Panc1 (cell line): Measurements from ENCODE around the gene CNPPD1. TPM values are rescaled to one million over a fixed set of nuclear protein-coding genes. Genes with fewer than 3 reads are reported as not detected.

Source experiments
- ATAC-seq: fragments of 200-7000 bp; cut with Tn5 transposase; 2 replicates; pipeline ENCODE4 v1.9.1; 2020; ENCODE audit warnings: mild to moderate bottlenecking, moderate library complexity
- BruUV-seq: library from RNA; stranded (reverse); fragments of 400-500 nt; replicated peaks from 2 replicates; lab custom pipeline; 2021; lab: Mats Ljungman, UMichigan
- CTCF ChIA-PET: fragments of 300-600 bp; sonication (Branson Sonifier 250); formaldehyde crosslinking; loops from one replicate; lab custom pipeline; 2022; ENCODE audit warnings: antibody characterized with exemption; lab: Charles Lee
- POLR2A ChIA-PET: fragments of 300-600 bp; sonication (Branson Sonifier 250); formaldehyde crosslinking; loops from one replicate; lab custom pipeline; 2022; ENCODE audit warnings: antibody characterized with exemption; lab: Charles Lee
- DNase-seq: peaks from one replicate; pipeline ENCODE4 v3.0.0-alpha.2; 2010; ENCODE audit warnings: low read depth, low spot score
- H3K27ac ChIP-seq: 2 replicates; pipeline ENCODE4 v1.5.1; 2011; ENCODE audit warnings: mild to moderate bottlenecking, low read length, inconsistent platforms
- H3K27me3 ChIP-seq: fragments of 200-500 bp; sonication (Bioruptor generic); 2 replicates; pipeline ENCODE4 v1.6.0; 2014; ENCODE audit warnings: low read length, inconsistent platforms; ENCODE audit not compliant: control insufficient read depth, insufficient read depth
- H3K36me3 ChIP-seq: fragments of 200-500 bp; sonication (Bioruptor generic); 2 replicates; pipeline ENCODE4 v1.5.1; 2014; ENCODE audit warnings: inconsistent platforms, mild to moderate bottlenecking, low read length, moderate library complexity; ENCODE audit not compliant: control insufficient read depth, insufficient read depth
- H3K4me1 ChIP-seq: 2 replicates; pipeline ENCODE4 v1.5.1; 2011; ENCODE audit warnings: inconsistent platforms, mild to moderate bottlenecking, low read length, moderate library complexity; ENCODE audit not compliant: control insufficient read depth, insufficient read depth
- H3K4me3 ChIP-seq, 2 experiments: 2 replicates each; pipeline ENCODE4 v1.5.1; 2011 to 2012; ENCODE audit warnings: low read depth in 2 of 2, low read length in 2 of 2, mild to moderate bottlenecking in 2 of 2, inconsistent platforms in 1 of 2, moderate library complexity in 1 of 2
- H3K9me3 ChIP-seq: fragments of 200-500 bp; sonication (Bioruptor generic); 2 replicates; pipeline ENCODE4 v1.5.1; 2014; ENCODE audit warnings: low read depth, mild to moderate bottlenecking, inconsistent platforms, low read length, moderate library complexity; ENCODE audit not compliant: control insufficient read depth, insufficient read depth
- POLR2AphosphoS5 ChIP-seq: IDR thresholded peaks from 2 replicates; pipeline ENCODE4 v1.6.1; 2012; ENCODE audit warnings: mild to moderate bottlenecking, low read depth, low read length, moderate library complexity
- SIN3A ChIP-seq: IDR thresholded peaks from 2 replicates; pipeline ENCODE4 v1.6.1; 2012; ENCODE audit warnings: low read depth, mild to moderate bottlenecking, low read length, moderate library complexity, borderline replicate concordance; ENCODE audit not compliant: insufficient read depth
- TCF7L2 ChIP-seq: IDR thresholded peaks from 2 replicates; pipeline ENCODE4 v1.6.1; 2011; ENCODE audit warnings: mild to moderate bottlenecking, low read depth, low read length, inconsistent platforms
- in situ Hi-C: cut with HindIII; loops from 2 replicates; pipeline ENCODE4 v1.10.0; 2016; ENCODE audit warnings: low sequenced_read_pairs, low pct_unique_long_range_greater_than_20kb
- intact Hi-C: fragments of 100-400 bp; cut with micrococcal nuclease; formaldehyde crosslinking; loops from one replicate; pipeline ENCODE4 v1.10.0; 2022; ENCODE audit not compliant: unreplicated experiment
- total RNA-seq: library from RNA; stranded (reverse); gene quantifications from one replicate; pipeline ENCODE4 v1.2.1, GENCODE V29; 2021; ENCODE audit not compliant: unreplicated experiment
- TF ChIP-seq, protein P1 (sequence below): fragments of 450-650 bp; IDR thresholded peaks from 2 replicates; pipeline ENCODE4 v1.5.1; 2017; ENCODE audit warnings: mild to moderate bottlenecking
- TF ChIP-seq, protein P2 (sequence below), 2 experiments: IDR thresholded peaks; 2 replicates each; pipeline ENCODE4 v1.6.1; 2011 to 2012; ENCODE audit warnings: low read depth in 2 of 2, control low read depth in 1 of 2, low read length in 1 of 2, mild to moderate bottlenecking in 1 of 2, moderate library complexity in 1 of 2; ENCODE audit not compliant: insufficient read depth in 1 of 2

CNPPD1 gene
- total RNA-seq, 1 experiment from 2014 or later = 55.7 TPM

DNA sequence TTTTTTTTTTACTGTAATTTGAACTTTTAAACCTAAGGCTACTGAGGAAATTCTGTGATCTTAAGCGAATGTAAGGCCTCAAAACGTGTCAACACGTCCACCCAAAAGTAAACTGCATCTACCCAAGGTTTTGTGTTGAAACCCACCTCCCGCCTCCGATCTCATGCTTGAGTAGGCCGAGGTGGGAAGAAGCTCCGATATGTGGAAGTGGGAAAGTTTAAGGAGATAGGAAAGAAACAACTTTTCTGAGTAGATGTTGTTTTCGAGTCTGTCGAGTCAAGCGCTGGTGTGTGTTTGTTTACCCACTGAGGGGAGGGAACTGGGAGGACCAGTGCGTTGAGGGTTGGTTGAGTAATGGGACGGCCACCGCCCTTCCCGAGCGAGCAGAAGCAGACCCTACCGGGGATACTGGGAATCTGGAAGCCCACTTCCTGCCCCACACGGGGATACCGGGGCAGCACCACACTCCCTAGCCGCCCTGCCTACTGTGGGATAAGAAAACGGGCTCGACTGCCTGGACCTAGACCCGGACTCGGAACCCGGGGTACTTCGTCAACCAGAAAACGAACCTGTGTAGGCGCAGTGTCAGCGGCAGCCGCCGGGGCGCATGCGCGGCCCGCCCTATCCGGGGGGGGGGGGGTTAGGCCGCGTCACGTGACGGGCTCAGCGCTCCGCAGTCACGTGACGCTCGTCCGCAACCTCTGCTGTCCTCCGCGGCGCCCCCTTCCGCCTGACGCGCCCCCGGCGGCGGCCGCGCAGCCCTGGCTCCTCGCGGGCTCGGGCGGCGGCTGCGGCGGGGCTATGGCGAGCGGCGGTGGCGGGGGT, 1.0 kb upstream of the CNPPD1 start, which contains the start of gene RETREG2:
Gene RETREG2 (plus strand): TSS at position 724 of the 825 bp plus-strand sequence. CDS start 78 bp downstream, at position 802.
- TF ChIP-seq, protein P1, sequence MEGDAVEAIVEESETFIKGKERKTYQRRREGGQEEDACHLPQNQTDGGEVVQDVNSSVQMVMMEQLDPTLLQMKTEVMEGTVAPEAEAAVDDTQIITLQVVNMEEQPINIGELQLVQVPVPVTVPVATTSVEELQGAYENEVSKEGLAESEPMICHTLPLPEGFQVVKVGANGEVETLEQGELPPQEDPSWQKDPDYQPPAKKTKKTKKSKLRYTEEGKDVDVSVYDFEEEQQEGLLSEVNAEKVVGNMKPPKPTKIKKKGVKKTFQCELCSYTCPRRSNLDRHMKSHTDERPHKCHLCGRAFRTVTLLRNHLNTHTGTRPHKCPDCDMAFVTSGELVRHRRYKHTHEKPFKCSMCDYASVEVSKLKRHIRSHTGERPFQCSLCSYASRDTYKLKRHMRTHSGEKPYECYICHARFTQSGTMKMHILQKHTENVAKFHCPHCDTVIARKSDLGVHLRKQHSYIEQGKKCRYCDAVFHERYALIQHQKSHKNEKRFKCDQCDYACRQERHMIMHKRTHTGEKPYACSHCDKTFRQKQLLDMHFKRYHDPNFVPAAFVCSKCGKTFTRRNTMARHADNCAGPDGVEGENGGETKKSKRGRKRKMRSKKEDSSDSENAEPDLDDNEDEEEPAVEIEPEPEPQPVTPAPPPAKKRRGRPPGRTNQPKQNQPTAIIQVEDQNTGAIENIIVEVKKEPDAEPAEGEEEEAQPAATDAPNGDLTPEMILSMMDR = peak; percentile 80
- TF ChIP-seq SIN3A (peak; percentile 94; the same call in 1 of the 2 replicates), TCF7L2 (no peak), POLR2AphosphoS5 (peak; percentile 98)
- TF ChIP-seq, protein P2, sequence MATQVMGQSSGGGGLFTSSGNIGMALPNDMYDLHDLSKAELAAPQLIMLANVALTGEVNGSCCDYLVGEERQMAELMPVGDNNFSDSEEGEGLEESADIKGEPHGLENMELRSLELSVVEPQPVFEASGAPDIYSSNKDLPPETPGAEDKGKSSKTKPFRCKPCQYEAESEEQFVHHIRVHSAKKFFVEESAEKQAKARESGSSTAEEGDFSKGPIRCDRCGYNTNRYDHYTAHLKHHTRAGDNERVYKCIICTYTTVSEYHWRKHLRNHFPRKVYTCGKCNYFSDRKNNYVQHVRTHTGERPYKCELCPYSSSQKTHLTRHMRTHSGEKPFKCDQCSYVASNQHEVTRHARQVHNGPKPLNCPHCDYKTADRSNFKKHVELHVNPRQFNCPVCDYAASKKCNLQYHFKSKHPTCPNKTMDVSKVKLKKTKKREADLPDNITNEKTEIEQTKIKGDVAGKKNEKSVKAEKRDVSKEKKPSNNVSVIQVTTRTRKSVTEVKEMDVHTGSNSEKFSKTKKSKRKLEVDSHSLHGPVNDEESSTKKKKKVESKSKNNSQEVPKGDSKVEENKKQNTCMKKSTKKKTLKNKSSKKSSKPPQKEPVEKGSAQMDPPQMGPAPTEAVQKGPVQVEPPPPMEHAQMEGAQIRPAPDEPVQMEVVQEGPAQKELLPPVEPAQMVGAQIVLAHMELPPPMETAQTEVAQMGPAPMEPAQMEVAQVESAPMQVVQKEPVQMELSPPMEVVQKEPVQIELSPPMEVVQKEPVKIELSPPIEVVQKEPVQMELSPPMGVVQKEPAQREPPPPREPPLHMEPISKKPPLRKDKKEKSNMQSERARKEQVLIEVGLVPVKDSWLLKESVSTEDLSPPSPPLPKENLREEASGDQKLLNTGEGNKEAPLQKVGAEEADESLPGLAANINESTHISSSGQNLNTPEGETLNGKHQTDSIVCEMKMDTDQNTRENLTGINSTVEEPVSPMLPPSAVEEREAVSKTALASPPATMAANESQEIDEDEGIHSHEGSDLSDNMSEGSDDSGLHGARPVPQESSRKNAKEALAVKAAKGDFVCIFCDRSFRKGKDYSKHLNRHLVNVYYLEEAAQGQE (IDR thresholded peaks at IDR 0.05; ENCODE audit: insufficient read depth in 1 of 2, low read depth in 2 of 2, low read length in 1 of 2) = no peak
- peak; percentile 85 for ATAC-seq
- H3K4me3 ChIP-seq = peak within 1 kb of the TSS; percentile 66 to 88
- H3K36me3 ChIP-seq = peaks cover 20% of the 10 kb centered on the region
- intact Hi-C loops = no loop called here
- ChIA-PET POLR2A (no interaction called here), CTCF (no interaction called here)
- in situ Hi-C loops = no loop called here
- H3K27ac ChIP-seq = peak within 1 kb of the TSS; percentile 98
- H3K27me3 ChIP-seq = no peaks in the 10 kb centered on the region
- H3K4me1 ChIP-seq = peaks cover 10% of the 10 kb centered on the region
- H3K9me3 ChIP-seq = no peaks in the 10 kb centered on the region
- BruUV-seq = TSS peak; percentile 45
- peak; percentile 92 for DNase-seq

DNA sequence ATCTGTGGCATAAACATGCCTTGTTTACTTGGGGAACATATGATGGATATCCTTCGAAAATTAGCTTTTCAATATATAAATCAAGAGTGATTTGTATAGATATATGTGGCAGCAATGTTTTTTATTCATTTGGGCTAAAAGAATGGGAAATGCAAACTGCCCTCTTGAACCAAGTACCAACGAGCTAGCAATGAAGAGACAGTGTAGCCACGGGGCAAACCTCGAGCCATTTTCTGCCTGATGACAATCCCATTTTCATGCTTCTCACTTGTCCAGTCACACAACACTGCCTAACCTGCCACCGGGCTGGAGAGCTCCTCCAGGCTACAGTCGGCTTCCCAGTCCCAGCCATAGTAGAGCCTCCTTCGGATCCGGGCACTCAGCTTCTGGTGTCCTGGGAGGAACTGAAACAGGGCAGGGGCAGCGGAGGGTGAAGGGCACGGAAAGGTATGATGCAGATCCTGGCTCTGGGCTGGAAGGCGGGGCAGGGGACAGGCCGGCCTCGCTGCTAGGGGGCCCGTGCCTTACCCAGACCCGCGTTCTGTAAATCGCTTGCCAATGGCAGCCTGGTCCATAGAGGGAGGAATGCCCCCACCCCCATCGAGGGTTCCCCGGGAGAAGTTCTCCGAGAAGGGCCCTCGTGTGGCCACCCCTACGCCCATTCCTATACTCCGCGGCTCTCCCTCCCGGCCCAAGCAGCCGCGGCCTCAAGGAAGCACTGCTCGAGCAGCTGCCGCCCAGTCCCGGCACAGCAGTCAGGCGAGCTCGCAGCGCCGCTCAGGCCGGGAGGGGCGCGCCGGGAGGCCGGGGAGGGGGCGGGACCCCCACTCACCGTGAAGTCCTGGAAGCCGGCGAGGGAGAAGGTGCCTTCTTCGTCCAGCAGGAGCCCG, 552 bp downstream of the CNPPD1 start:
- Histone ChIP-seq H3K36me3 (peaks cover 6% of the 10 kb centered on the region; the same call in 1 of the 2 replicates), H3K9me3 (no peaks in the 10 kb centered on the region), H3K4me3 (peak overlapping the region; percentile 66 to 80), H3K4me1 (peaks cover 10% of the 10 kb centered on the region), H3K27me3 (no peaks in the 10 kb centered on the region), H3K27ac (peak overlapping the region; percentile 98)
- intact Hi-C loops = no loop called here
- TSS peak; percentile 76 for BruUV-seq
- TF ChIP-seq, protein P1 = peak; percentile 28
- no peak for TF ChIP-seq POLR2AphosphoS5
- peak; percentile 58 for ATAC-seq
- ChIA-PET CTCF (interaction anchor here (0.6 to 0.9 kb wide), 3 partner anchors 21 to 131 kb away, joined by 3 to 4 read pairs (median 3); no protein-coding TSS in a partner anchor), POLR2A (interaction anchor here (0.5 to 0.6 kb wide), 4 partner anchors 53 to 168 kb away, joined by 3 to 6 read pairs (median 4); no protein-coding TSS in a partner anchor)
- in situ Hi-C loops = no loop called here
- DNase-seq = no peak
